Measurements from ENCODE around the gene TOMM7. TPM values are rescaled to one million over a fixed set of nuclear protein-coding genes. Genes with fewer than 3 reads are reported as not detected.

The TOMM7 gene
- polyA plus RNA-seq, 1 donor (not counting 4 experiments of a cell fraction or from before 2014, with no cell fraction given): 1,291 TPM

DNA sequence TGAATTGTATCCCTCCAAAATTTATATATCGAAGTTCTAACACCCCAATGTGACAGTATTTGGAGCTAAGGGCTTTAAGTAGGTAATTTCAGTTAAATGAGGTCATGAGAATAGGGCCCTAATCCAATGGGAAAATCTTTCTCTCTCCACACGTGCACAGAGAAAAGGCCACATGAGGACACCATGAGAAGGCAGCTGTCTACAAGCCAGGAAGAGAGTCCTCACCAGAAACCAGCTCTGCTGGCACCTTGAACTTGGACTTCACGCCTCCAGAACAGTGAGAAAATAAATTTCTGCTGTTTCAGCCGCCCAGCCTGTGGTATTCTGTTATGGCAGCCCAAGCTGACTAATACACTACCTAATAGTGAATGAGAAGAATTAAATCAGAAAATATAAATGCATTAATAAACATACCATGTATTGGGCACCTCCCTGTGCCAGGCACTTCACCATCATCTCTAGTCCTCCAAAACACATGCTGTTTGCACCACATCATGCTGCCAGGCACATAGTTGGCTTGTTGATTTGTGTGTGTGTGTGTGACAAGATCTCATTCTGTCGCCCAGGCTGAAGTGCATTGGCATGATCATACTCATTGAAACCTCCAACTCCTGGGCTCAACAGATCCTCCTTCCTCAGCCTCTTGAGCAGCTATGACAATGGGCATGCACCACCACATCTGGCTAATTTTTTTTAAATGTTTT is 9.1 kb upstream of the TOMM7 start:
- Histone ChIP-seq H2AFZ (ENCODE audit: control insufficient read depth, low read length) (no peak overlapping the region), H3K79me2 (ENCODE audit: control insufficient read depth, insufficient read depth, low read length) (no peaks in the 10 kb centered on the region), H3K27me3 (ENCODE audit: control insufficient read depth, extremely low read depth, insufficient read depth, low read length) (no peaks in the 10 kb centered on the region), H3K36me3 (ENCODE audit: control insufficient read depth in 2 of 2, extremely low read depth in 1 of 2, insufficient read depth in 2 of 2, low read length in 2 of 2) (no peaks in the 10 kb centered on the region), H3K9ac (ENCODE audit: control insufficient read depth, extremely low read depth, insufficient read depth, low read length) (no peak overlapping the region), H3K9me3 (ENCODE audit: control insufficient read depth, low read depth, low read length) (no peaks in the 10 kb centered on the region), H3K27ac (ENCODE audit: control insufficient read depth, insufficient read depth, low read length) (no peak overlapping the region), H3K4me2 (ENCODE audit: control insufficient read depth, extremely low read depth, insufficient read depth, low read depth, low read length) (no peak overlapping the region), H4K20me1 (ENCODE audit: control insufficient read depth, extremely low read depth, insufficient read depth, low read length) (no peaks in the 10 kb centered on the region), H3K4me3 (ENCODE audit: control insufficient read depth in 2 of 3, extremely low read depth in 1 of 3, insufficient read depth in 2 of 3, low read depth in 1 of 3, low read length in 3 of 3) (no peak overlapping the region), H3K9me1 (ENCODE audit: control insufficient read depth, extremely low read depth, insufficient read depth, low read length) (no peaks in the 10 kb centered on the region), H3K4me1 (ENCODE audit: control insufficient read depth, extremely low read depth, insufficient read depth, low read length) (no peaks in the 10 kb centered on the region)
- no peak for DNase-seq (ENCODE audit: low read depth, low spot score)
- dilution Hi-C loops (cut with MboI; ENCODE audit: extremely low pct_ligation_motif_present, low sequenced_read_pairs): no loop called here
- no peak for TF ChIP-seq EZH2 (IDR thresholded peaks at IDR 0.05; ENCODE audit: low read length)
- no peak for FAIRE-seq

DNA sequence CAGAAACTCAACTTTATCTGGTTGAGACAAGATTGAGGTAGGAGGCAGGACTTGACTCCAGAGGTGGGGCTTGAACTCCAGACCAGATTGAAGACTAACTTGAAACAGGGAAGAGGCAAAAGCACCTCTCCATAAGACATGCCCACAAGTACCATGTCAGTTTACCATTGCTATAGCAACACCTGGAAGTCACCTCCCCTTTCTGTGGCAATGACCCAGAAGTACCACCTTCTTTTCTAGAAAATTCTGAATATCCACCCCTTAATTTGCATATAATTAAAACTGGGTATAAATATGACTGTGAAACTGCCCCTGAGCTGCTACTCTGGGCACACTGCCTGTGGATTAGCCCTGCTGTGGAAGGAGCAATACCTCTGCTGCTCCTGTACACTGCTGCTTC is 4.9 kb upstream of the TOMM7 start:
- Histone ChIP-seq H3K4me2 (ENCODE audit: control insufficient read depth, extremely low read depth, insufficient read depth, low read depth, low read length) (no peak overlapping the region), H3K27ac (ENCODE audit: control insufficient read depth, insufficient read depth, low read length) (no peak overlapping the region), H3K9me3 (ENCODE audit: control insufficient read depth, low read depth, low read length) (no peaks in the 10 kb centered on the region), H3K4me1 (ENCODE audit: control insufficient read depth, extremely low read depth, insufficient read depth, low read length) (no peaks in the 10 kb centered on the region), H3K4me3 (ENCODE audit: control insufficient read depth in 2 of 3, extremely low read depth in 1 of 3, insufficient read depth in 2 of 3, low read depth in 1 of 3, low read length in 3 of 3) (no peak overlapping the region), H3K9me1 (ENCODE audit: control insufficient read depth, extremely low read depth, insufficient read depth, low read length) (no peaks in the 10 kb centered on the region), H3K79me2 (ENCODE audit: control insufficient read depth, insufficient read depth, low read length) (peaks cover under 1% of the 10 kb centered on the region), H2AFZ (ENCODE audit: control insufficient read depth, low read length) (no peak overlapping the region), H3K27me3 (ENCODE audit: control insufficient read depth, extremely low read depth, insufficient read depth, low read length) (no peaks in the 10 kb centered on the region), H4K20me1 (ENCODE audit: control insufficient read depth, extremely low read depth, insufficient read depth, low read length) (no peaks in the 10 kb centered on the region), H3K9ac (ENCODE audit: control insufficient read depth, extremely low read depth, insufficient read depth, low read length) (no peak overlapping the region), H3K36me3 (ENCODE audit: control insufficient read depth in 2 of 2, extremely low read depth in 1 of 2, insufficient read depth in 2 of 2, low read length in 2 of 2) (no peaks in the 10 kb centered on the region)
- no peak for DNase-seq (ENCODE audit: low read depth, low spot score)
- dilution Hi-C loops (cut with MboI; ENCODE audit: extremely low pct_ligation_motif_present, low sequenced_read_pairs): no loop called here
- FAIRE-seq: no peak
- TF ChIP-seq, protein P1, sequence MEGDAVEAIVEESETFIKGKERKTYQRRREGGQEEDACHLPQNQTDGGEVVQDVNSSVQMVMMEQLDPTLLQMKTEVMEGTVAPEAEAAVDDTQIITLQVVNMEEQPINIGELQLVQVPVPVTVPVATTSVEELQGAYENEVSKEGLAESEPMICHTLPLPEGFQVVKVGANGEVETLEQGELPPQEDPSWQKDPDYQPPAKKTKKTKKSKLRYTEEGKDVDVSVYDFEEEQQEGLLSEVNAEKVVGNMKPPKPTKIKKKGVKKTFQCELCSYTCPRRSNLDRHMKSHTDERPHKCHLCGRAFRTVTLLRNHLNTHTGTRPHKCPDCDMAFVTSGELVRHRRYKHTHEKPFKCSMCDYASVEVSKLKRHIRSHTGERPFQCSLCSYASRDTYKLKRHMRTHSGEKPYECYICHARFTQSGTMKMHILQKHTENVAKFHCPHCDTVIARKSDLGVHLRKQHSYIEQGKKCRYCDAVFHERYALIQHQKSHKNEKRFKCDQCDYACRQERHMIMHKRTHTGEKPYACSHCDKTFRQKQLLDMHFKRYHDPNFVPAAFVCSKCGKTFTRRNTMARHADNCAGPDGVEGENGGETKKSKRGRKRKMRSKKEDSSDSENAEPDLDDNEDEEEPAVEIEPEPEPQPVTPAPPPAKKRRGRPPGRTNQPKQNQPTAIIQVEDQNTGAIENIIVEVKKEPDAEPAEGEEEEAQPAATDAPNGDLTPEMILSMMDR (optimal IDR thresholded peaks at IDR 0.05 in 1 of 3, IDR thresholded peaks at IDR 0.05 in 1 of 3, conservative IDR thresholded peaks at IDR 0.05 in 1 of 3; ENCODE audit: extremely low read depth in 1 of 3, insufficient read depth in 2 of 3, low read length in 3 of 3): no peak
- TF ChIP-seq EZH2 (IDR thresholded peaks at IDR 0.05; ENCODE audit: low read length): no peak

DNA sequence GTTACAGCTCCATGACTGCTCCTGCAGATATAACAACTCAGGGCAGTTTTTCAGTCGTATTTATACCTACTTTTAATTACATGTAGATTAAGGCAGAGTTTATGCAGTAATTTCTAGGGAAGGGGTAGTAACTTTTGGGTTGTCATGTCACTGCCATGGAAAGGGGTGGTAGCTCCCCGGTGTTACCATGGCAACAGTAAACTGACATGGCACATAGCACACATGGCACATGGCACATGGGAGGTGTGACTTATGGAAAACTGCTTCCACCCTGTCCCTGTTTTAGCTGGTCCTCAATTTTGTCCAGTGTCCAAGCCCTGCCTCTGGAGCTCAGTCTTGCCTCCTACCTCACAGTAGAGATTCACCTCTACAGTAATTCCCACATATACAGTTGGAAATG is 3.9 kb upstream of the TOMM7 start:
- H3K4me2 ChIP-seq (ENCODE audit: control insufficient read depth, extremely low read depth, insufficient read depth, low read depth, low read length): no peak overlapping the region
- H3K27ac ChIP-seq (ENCODE audit: control insufficient read depth, insufficient read depth, low read length): no peak overlapping the region
- H3K4me1 ChIP-seq (ENCODE audit: control insufficient read depth, extremely low read depth, insufficient read depth, low read length): no peaks in the 10 kb centered on the region
- H3K4me3 ChIP-seq (ENCODE audit: control insufficient read depth in 2 of 3, extremely low read depth in 1 of 3, insufficient read depth in 2 of 3, low read depth in 1 of 3, low read length in 3 of 3): no peak overlapping the region
- no peaks in the 10 kb centered on the region for H4K20me1 ChIP-seq (ENCODE audit: control insufficient read depth, extremely low read depth, insufficient read depth, low read length)
- H3K9me1 ChIP-seq (ENCODE audit: control insufficient read depth, extremely low read depth, insufficient read depth, low read length): no peaks in the 10 kb centered on the region
- no peaks in the 10 kb centered on the region for H3K27me3 ChIP-seq (ENCODE audit: control insufficient read depth, extremely low read depth, insufficient read depth, low read length)
- no peak overlapping the region for H3K9ac ChIP-seq (ENCODE audit: control insufficient read depth, extremely low read depth, insufficient read depth, low read length)
- DNase-seq (ENCODE audit: low read depth, low spot score): no peak
- H3K9me3 ChIP-seq (ENCODE audit: control insufficient read depth, low read depth, low read length): no peaks in the 10 kb centered on the region
- no peaks in the 10 kb centered on the region for H3K36me3 ChIP-seq (ENCODE audit: control insufficient read depth in 2 of 2, extremely low read depth in 1 of 2, insufficient read depth in 2 of 2, low read length in 2 of 2)
- FAIRE-seq: no peak
- H3K79me2 ChIP-seq (ENCODE audit: control insufficient read depth, insufficient read depth, low read length): peaks cover 10% of the 10 kb centered on the region
- H2AFZ ChIP-seq (ENCODE audit: control insufficient read depth, low read length): no peak overlapping the region
- dilution Hi-C loops (cut with MboI; ENCODE audit: extremely low pct_ligation_motif_present, low sequenced_read_pairs): no loop called here
- TF ChIP-seq, protein P1 (optimal IDR thresholded peaks at IDR 0.05 in 1 of 3, IDR thresholded peaks at IDR 0.05 in 1 of 3, conservative IDR thresholded peaks at IDR 0.05 in 1 of 3; ENCODE audit: extremely low read depth in 1 of 3, insufficient read depth in 2 of 3, low read length in 3 of 3): no peak
